ENCODE data around the gene CEP68.

Gene CEP68

GRCh38 chr2:65096948-65097347 lies 40.7 kb downstream of the CEP68 start:
- no peak for TF ChIP-seq YY1 (IDR thresholded peaks at IDR 0.05; ENCODE audit: insufficient read depth, insufficient read length)
- no peak for TF ChIP-seq SUZ12 (IDR thresholded peaks at IDR 0.05; ENCODE audit: extremely low read depth, insufficient read depth, insufficient read length)
- TF ChIP-seq ZNF274 (IDR thresholded peaks at IDR 0.05; ENCODE audit: low read depth, low read length): no peak
- Histone ChIP-seq H3K4me3 (ENCODE audit: insufficient read length, low read depth) (no peak overlapping the region), H3K4me1 (ENCODE audit: insufficient read depth, insufficient read length) (no peaks in the 10 kb centered on the region), H3K36me3 (ENCODE audit: insufficient read depth, insufficient read length, low read length) (peaks cover 62% of the 10 kb centered on the region), H3K9me3 (ENCODE audit: insufficient read depth, low read length) (no peaks in the 10 kb centered on the region), H3K9ac (ENCODE audit: insufficient read length, low read depth) (no peak overlapping the region), H3K27me3 (ENCODE audit: insufficient read depth, insufficient read length) (no peaks in the 10 kb centered on the region)
- DNase-seq (ENCODE audit: low read depth, low spot score): no peak

GRCh38 chr2:65097844-65098243 lies 41.6 kb downstream of the CEP68 start:
- Histone ChIP-seq H3K4me1 (ENCODE audit: insufficient read depth, insufficient read length) (no peaks in the 10 kb centered on the region), H3K27me3 (ENCODE audit: insufficient read depth, insufficient read length) (no peaks in the 10 kb centered on the region), H3K9me3 (ENCODE audit: insufficient read depth, low read length) (no peaks in the 10 kb centered on the region), H3K36me3 (ENCODE audit: insufficient read depth, insufficient read length, low read length) (peaks cover 60% of the 10 kb centered on the region), H3K9ac (ENCODE audit: insufficient read length, low read depth) (no peak overlapping the region), H3K4me3 (ENCODE audit: insufficient read length, low read depth) (no peak overlapping the region)
- TF ChIP-seq ZNF274 (IDR thresholded peaks at IDR 0.05; ENCODE audit: low read depth, low read length) (no peak), YY1 (IDR thresholded peaks at IDR 0.05; ENCODE audit: insufficient read depth, insufficient read length) (no peak), SUZ12 (IDR thresholded peaks at IDR 0.05; ENCODE audit: extremely low read depth, insufficient read depth, insufficient read length) (no peak)
- no peak for DNase-seq (ENCODE audit: low read depth, low spot score)

GRCh38 chr2:65098741-65099140 lies 42.5 kb downstream of the CEP68 start:
- Histone ChIP-seq H3K9me3 (ENCODE audit: insufficient read depth, low read length) (no peaks in the 10 kb centered on the region), H3K4me3 (ENCODE audit: insufficient read length, low read depth) (no peak overlapping the region), H3K36me3 (ENCODE audit: insufficient read depth, insufficient read length, low read length) (peaks cover 62% of the 10 kb centered on the region), H3K27me3 (ENCODE audit: insufficient read depth, insufficient read length) (no peaks in the 10 kb centered on the region), H3K9ac (ENCODE audit: insufficient read length, low read depth) (no peak overlapping the region), H3K4me1 (ENCODE audit: insufficient read depth, insufficient read length) (no peaks in the 10 kb centered on the region)
- DNase-seq (ENCODE audit: low read depth, low spot score): no peak
- TF ChIP-seq ZNF274 (IDR thresholded peaks at IDR 0.05; ENCODE audit: low read depth, low read length): no peak
- no peak for TF ChIP-seq SUZ12 (IDR thresholded peaks at IDR 0.05; ENCODE audit: extremely low read depth, insufficient read depth, insufficient read length)
- TF ChIP-seq YY1 (IDR thresholded peaks at IDR 0.05; ENCODE audit: insufficient read depth, insufficient read length): no peak

GRCh38 chr2:65101071-65101470 lies 44.9 kb downstream of the CEP68 start:
- Histone ChIP-seq H3K4me3 (ENCODE audit: insufficient read length, low read depth) (no peak overlapping the region), H3K9ac (ENCODE audit: insufficient read length, low read depth) (no peak overlapping the region), H3K36me3 (ENCODE audit: insufficient read depth, insufficient read length, low read length) (peaks cover 51% of the 10 kb centered on the region), H3K9me3 (ENCODE audit: insufficient read depth, low read length) (no peaks in the 10 kb centered on the region), H3K27me3 (ENCODE audit: insufficient read depth, insufficient read length) (no peaks in the 10 kb centered on the region), H3K4me1 (ENCODE audit: insufficient read depth, insufficient read length) (no peaks in the 10 kb centered on the region)
- DNase-seq (ENCODE audit: low read depth, low spot score): no peak
- TF ChIP-seq SUZ12 (IDR thresholded peaks at IDR 0.05; ENCODE audit: extremely low read depth, insufficient read depth, insufficient read length) (no peak), YY1 (IDR thresholded peaks at IDR 0.05; ENCODE audit: insufficient read depth, insufficient read length) (no peak), ZNF274 (IDR thresholded peaks at IDR 0.05; ENCODE audit: low read depth, low read length) (no peak)

- DNase-seq (ENCODE audit: low read depth, low spot score): no peak
- no peaks in the 10 kb centered on the region for H3K4me1 ChIP-seq (ENCODE audit: insufficient read depth, insufficient read length)
- no peaks in the 10 kb centered on the region for H3K9me3 ChIP-seq (ENCODE audit: insufficient read depth, low read length)
- no peaks in the 10 kb centered on the region for H3K27me3 ChIP-seq (ENCODE audit: insufficient read depth, insufficient read length)
- H3K9ac ChIP-seq (ENCODE audit: insufficient read length, low read depth): no peak overlapping the region
- TF ChIP-seq SUZ12 (IDR thresholded peaks at IDR 0.05; ENCODE audit: extremely low read depth, insufficient read depth, insufficient read length) (no peak), ZNF274 (IDR thresholded peaks at IDR 0.05; ENCODE audit: low read depth, low read length) (no peak), YY1 (IDR thresholded peaks at IDR 0.05; ENCODE audit: insufficient read depth, insufficient read length) (no peak)
- no peak overlapping the region for H3K4me3 ChIP-seq (ENCODE audit: insufficient read length, low read depth)
- H3K36me3 ChIP-seq (ENCODE audit: insufficient read depth, insufficient read length, low read length): peaks cover 37% of the 10 kb centered on the region
Observed at GRCh38 chr2:65103013-65103715, 46.9 kb downstream of the CEP68 start.

- TF ChIP-seq ZNF274 (IDR thresholded peaks at IDR 0.05; ENCODE audit: low read depth, low read length) (no peak), YY1 (IDR thresholded peaks at IDR 0.05; ENCODE audit: insufficient read depth, insufficient read length) (no peak), SUZ12 (IDR thresholded peaks at IDR 0.05; ENCODE audit: extremely low read depth, insufficient read depth, insufficient read length) (no peak)
- no peaks in the 10 kb centered on the region for H3K9me3 ChIP-seq (ENCODE audit: insufficient read depth, low read length)
- H3K4me3 ChIP-seq (ENCODE audit: insufficient read length, low read depth): no peak overlapping the region
- H3K9ac ChIP-seq (ENCODE audit: insufficient read length, low read depth): no peak overlapping the region
- peaks cover 10% of the 10 kb centered on the region for H3K36me3 ChIP-seq (ENCODE audit: insufficient read depth, insufficient read length, low read length)
- no peaks in the 10 kb centered on the region for H3K4me1 ChIP-seq (ENCODE audit: insufficient read depth, insufficient read length)
- no peaks in the 10 kb centered on the region for H3K27me3 ChIP-seq (ENCODE audit: insufficient read depth, insufficient read length)
- DNase-seq (ENCODE audit: low read depth, low spot score): no peak
Observed at GRCh38 chr2:65107530-65107929, 51.3 kb downstream of the CEP68 start.

GRCh38 chr2:65108780-65109179 lies 52.6 kb downstream of the CEP68 start:
- no peaks in the 10 kb centered on the region for H3K27me3 ChIP-seq (ENCODE audit: insufficient read depth, insufficient read length)
- no peaks in the 10 kb centered on the region for H3K4me1 ChIP-seq (ENCODE audit: insufficient read depth, insufficient read length)
- no peak overlapping the region for H3K9ac ChIP-seq (ENCODE audit: insufficient read length, low read depth)
- TF ChIP-seq YY1 (IDR thresholded peaks at IDR 0.05; ENCODE audit: insufficient read depth, insufficient read length): no peak
- no peak for TF ChIP-seq ZNF274 (IDR thresholded peaks at IDR 0.05; ENCODE audit: low read depth, low read length)
- H3K4me3 ChIP-seq (ENCODE audit: insufficient read length, low read depth): no peak overlapping the region
- no peak for DNase-seq (ENCODE audit: low read depth, low spot score)
- no peaks in the 10 kb centered on the region for H3K9me3 ChIP-seq (ENCODE audit: insufficient read depth, low read length)
- peaks cover 4% of the 10 kb centered on the region for H3K36me3 ChIP-seq (ENCODE audit: insufficient read depth, insufficient read length, low read length)

All from NT2/D1 (cell line).